GM13977 (cell line): ENCODE measurements around the gene CEP72.
"Not testable (repeated sequence)": the region's sequence is repeated elsewhere in the genome, so short reads cannot be mapped to it uniquely, and the experiment has no call there.

Experiments used
- DNase-seq: peaks from one replicate; pipeline ENCODE4 v3.0.0; 2012; ENCODE audit warnings: low spot score
- CTCF ChIP-seq: IDR thresholded peaks from 2 replicates; pipeline ENCODE4 v1.5.1; 2012; ENCODE audit warnings: mild to moderate bottlenecking, control low read depth; ENCODE audit not compliant: insufficient read depth; ENCODE audit errors: extremely low read depth, missing control alignments
- in situ Hi-C: fragments of 300-500 bp; cut with MboI; formaldehyde crosslinking; loops from one replicate; pipeline ENCODE4 v1.12.0; 2022; ENCODE audit warnings: low sequenced_read_pairs, low pct_unique_long_range_greater_than_20kb, mixed read lengths, inconsistent platforms; ENCODE audit not compliant: unreplicated experiment

Gene CEP72

GRCh38 chr5:675111-675870 lies 63.2 kb downstream of the CEP72 start:
- TF ChIP-seq CTCF, result no peak
- DNase-seq, result no peak
- in situ Hi-C loops, result no loop called here

GRCh38 chr5:675871-676698 lies 63.9 kb downstream of the CEP72 start:
- no peak for TF ChIP-seq CTCF
- DNase-seq, result no peak
- in situ Hi-C loops, result no loop called here

GRCh38 chr5:676699-677076 lies 64.5 kb downstream of the CEP72 start:
- no peak for DNase-seq
- TF ChIP-seq CTCF, result no peak
- in situ Hi-C loops, result no loop called here

- in situ Hi-C loops, result no loop called here
- TF ChIP-seq CTCF, result no peak
- DNase-seq, result no peak
These were observed 65.3 kb downstream of the CEP72 start for GRCh38 chr5:677131-678101.

- in situ Hi-C loops, DNase-seq: not testable (repeated sequence)
These were observed 66.4 kb downstream of the CEP72 start for GRCh38 chr5:678521-678920.

GRCh38 chr5:679166-679895 lies 67.2 kb downstream of the CEP72 start:
- DNase-seq, in situ Hi-C loops: not testable (repeated sequence)

GRCh38 chr5:680118-680795 lies 68.1 kb downstream of the CEP72 start:
- in situ Hi-C loops, result loop anchor here (10.0 kb wide), 1 partner anchor 95 kb away; no protein-coding TSS in a partner anchor
- DNase-seq, result not testable (repeated sequence)

GRCh38 chr5:680836-681235 lies 68.7 kb downstream of the CEP72 start:
- not testable (repeated sequence) for DNase-seq
- in situ Hi-C loops, result loop anchor here (10.0 kb wide), 1 partner anchor 94 kb away; no protein-coding TSS in a partner anchor

GRCh38 chr5:681317-682191 lies 69.4 kb downstream of the CEP72 start:
- not testable (repeated sequence) for DNase-seq
- in situ Hi-C loops, result loop anchor here (10.0 kb wide), 1 partner anchor 93 kb away; no protein-coding TSS in a partner anchor

- not testable (repeated sequence) for DNase-seq
- in situ Hi-C loops, result loop anchor here (10.0 kb wide), 1 partner anchor 93 kb away; no protein-coding TSS in a partner anchor
These were observed 70.1 kb downstream of the CEP72 start for GRCh38 chr5:682216-682615.
